Activated B cell treated with CpG ODN at 0.5 μM for 24 hours (primary cell): ENCODE data around the gene JUP. TPM values are rescaled to one million over a fixed set of nuclear protein-coding genes. Genes with fewer than 3 reads are reported as not detected.

ENCODE experiments used
- ATAC-seq: fragments of 200-7000 bp; cut with Tn5 transposase; one replicate; pipeline ENCODE4 v1.10.0; 2021; ENCODE audit warnings: low read depth, mild to moderate bottlenecking, moderate library complexity
- CTCF ChIA-PET: fragments of 350-600 bp; sonication (Branson Sonifier 250); formaldehyde crosslinking; loops from one replicate; lab custom pipeline; 2021; ENCODE audit warnings: antibody characterized with exemption; lab: Charles Lee
- POLR2A ChIA-PET: fragments of 350-600 bp; sonication (Branson Sonifier 250); formaldehyde crosslinking; loops from one replicate; lab custom pipeline; 2021; ENCODE audit warnings: antibody characterized with exemption; lab: Charles Lee
- DNase-seq: peaks from one replicate; pipeline ENCODE4 v3.0.0; 2022
- H3K27ac Mint-ChIP-seq: one replicate; pipeline ENCODE4 v1.8.0; 2020; ENCODE audit warnings: mixed read lengths
- H3K27me3 Mint-ChIP-seq: one replicate; pipeline ENCODE4 v1.8.0; 2021; ENCODE audit warnings: mixed read lengths
- H3K36me3 Mint-ChIP-seq: one replicate; pipeline ENCODE4 v1.8.0; 2021; ENCODE audit warnings: low read depth, mixed read lengths
- H3K4me1 Mint-ChIP-seq: one replicate; pipeline ENCODE4 v1.8.0; 2021; ENCODE audit warnings: mixed read lengths
- H3K4me3 Mint-ChIP-seq: one replicate; pipeline ENCODE4 v1.8.0; 2020; ENCODE audit warnings: mild to moderate bottlenecking, mixed read lengths
- H3K9me3 Mint-ChIP-seq: one replicate; pipeline ENCODE4 v1.8.0; 2020; ENCODE audit warnings: mixed read lengths
- intact Hi-C: fragments of 100-400 bp; cut with micrococcal nuclease; formaldehyde crosslinking; loops from one replicate; pipeline ENCODE4 v1.15.1; 2024
- total RNA-seq: library from RNA; stranded (reverse); gene quantifications from 2 replicates; pipeline ENCODE4 v1.2.3, GENCODE V29; 2022
- TF ChIP-seq, protein P1 (sequence below): fragments of 200-600 bp; IDR thresholded peaks from one replicate; pipeline ENCODE4 v1.8.0; 2022; ENCODE audit warnings: antibody characterized with exemption, mild to moderate bottlenecking

The JUP gene
- total RNA-seq, 1 donor from 2014 or later: 31.1 TPM

DNA sequence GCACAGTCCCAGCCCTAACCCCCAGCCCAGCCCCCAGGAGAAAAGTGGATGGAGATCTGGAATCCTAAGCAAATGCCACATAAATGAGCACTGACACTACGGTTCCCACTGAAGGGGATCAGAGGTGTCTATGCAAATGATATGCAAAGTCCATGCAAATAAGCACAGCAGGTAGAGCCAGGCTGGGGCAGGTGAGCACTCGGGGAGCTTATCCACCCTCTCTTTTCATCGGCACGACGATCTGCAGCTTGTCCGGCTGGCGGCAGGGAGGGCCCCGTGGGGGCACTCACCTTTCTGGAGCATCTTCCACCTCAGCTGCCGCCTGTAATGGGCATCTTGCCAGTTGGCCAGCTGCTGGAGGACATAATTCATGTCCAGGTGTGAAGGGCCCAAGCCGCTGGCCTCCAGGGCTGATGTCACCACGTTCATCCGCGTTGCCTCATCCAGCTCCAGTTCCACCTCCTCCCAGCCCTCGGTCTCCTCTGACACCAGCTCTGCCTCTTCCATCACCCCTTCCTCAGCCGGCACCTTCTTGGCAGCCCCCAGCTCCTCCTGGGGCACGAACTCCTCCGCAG, 61.9 kb downstream of the JUP start:
- TF ChIP-seq, protein P1, sequence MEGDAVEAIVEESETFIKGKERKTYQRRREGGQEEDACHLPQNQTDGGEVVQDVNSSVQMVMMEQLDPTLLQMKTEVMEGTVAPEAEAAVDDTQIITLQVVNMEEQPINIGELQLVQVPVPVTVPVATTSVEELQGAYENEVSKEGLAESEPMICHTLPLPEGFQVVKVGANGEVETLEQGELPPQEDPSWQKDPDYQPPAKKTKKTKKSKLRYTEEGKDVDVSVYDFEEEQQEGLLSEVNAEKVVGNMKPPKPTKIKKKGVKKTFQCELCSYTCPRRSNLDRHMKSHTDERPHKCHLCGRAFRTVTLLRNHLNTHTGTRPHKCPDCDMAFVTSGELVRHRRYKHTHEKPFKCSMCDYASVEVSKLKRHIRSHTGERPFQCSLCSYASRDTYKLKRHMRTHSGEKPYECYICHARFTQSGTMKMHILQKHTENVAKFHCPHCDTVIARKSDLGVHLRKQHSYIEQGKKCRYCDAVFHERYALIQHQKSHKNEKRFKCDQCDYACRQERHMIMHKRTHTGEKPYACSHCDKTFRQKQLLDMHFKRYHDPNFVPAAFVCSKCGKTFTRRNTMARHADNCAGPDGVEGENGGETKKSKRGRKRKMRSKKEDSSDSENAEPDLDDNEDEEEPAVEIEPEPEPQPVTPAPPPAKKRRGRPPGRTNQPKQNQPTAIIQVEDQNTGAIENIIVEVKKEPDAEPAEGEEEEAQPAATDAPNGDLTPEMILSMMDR: no peak
- H3K4me1 Mint-ChIP-seq: peaks cover 9% of the 10 kb centered on the region
- DNase-seq (no peak), ATAC-seq (no peak)
- no peaks in the 10 kb centered on the region for H3K36me3 Mint-ChIP-seq
- H3K9me3 Mint-ChIP-seq: no peaks in the 10 kb centered on the region
- no peak overlapping the region for H3K4me3 Mint-ChIP-seq
- H3K27me3 Mint-ChIP-seq: peaks cover 14% of the 10 kb centered on the region
- POLR2A ChIA-PET: no interaction called here
- CTCF ChIA-PET: no interaction called here
- no peak overlapping the region for H3K27ac Mint-ChIP-seq
- intact Hi-C loops: no loop called here

DNA sequence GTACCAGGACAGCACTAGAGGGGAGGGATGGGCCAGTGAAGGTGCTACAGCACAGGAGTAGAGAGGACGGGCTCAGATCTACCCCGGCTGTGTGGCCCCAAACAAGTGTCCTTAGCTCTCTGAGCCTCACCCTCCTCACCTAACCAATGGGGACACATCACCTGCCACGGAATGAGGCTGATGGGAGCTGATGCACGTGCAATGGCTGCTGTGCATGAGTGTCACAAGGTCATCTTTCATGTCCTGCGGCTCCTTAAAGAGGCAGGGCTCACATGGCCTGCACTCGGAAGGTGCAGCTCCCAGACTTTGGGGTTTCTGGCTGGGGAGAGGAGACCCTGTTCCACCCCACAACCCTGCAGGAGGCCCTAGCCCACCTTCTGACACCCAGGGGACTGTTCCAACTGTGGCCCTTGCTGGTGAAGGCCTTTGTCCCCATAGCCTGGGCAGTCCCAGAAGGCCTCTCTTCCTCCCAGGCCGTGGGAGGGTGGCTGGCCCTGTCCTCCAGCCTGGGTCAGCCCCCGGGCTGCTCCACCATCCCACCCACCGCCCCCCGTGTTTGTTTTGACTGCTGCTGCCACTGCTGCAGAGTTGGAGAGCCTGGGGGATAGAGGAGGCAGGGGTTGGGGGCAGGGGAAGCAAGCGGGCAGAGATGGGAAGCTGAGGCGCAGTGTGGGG, 62.6 kb downstream of the JUP start:
- Mint-ChIP-seq H3K4me3 (no peak overlapping the region), H3K4me1 (peaks cover 9% of the 10 kb centered on the region), H3K27me3 (peaks cover 14% of the 10 kb centered on the region), H3K36me3 (no peaks in the 10 kb centered on the region), H3K27ac (no peak overlapping the region), H3K9me3 (no peaks in the 10 kb centered on the region)
- intact Hi-C loops: no loop called here
- ChIA-PET CTCF (no interaction called here), POLR2A (interaction anchor here (0.6 kb wide), 1 partner anchor 32 kb away, joined by 3 read pairs; no protein-coding TSS in a partner anchor)
- DNase-seq (no peak), ATAC-seq (no peak)
- TF ChIP-seq, protein P1: no peak

DNA sequence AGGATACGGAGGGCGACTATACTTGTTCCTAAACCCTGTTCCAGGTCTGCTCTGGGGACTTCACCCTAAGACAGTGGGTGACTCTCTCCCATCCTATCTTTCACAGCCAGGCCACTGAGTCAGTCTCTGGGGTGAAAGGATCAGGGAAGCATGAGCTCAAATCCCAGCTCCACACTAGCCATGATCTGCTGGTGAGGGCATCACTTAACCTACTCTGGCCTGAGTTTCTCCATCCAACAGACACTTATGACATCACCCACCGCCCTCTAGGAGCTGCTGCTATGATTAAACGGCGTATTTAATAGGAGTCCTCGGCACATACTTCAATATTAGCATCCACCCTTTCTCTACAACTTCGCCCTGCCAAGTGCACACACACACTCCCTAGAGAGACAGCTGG, 64.3 kb downstream of the JUP start:
- POLR2A ChIA-PET: no interaction called here
- ATAC-seq (no peak), DNase-seq (no peak)
- CTCF ChIA-PET: no interaction called here
- intact Hi-C loops: no loop called here
- no peaks in the 10 kb centered on the region for H3K36me3 Mint-ChIP-seq
- no peak overlapping the region for H3K4me3 Mint-ChIP-seq
- TF ChIP-seq, protein P1: no peak
- H3K27ac Mint-ChIP-seq: no peak overlapping the region
- H3K9me3 Mint-ChIP-seq: no peaks in the 10 kb centered on the region
- H3K27me3 Mint-ChIP-seq: peaks cover 14% of the 10 kb centered on the region
- no peaks in the 10 kb centered on the region for H3K4me1 Mint-ChIP-seq

DNA sequence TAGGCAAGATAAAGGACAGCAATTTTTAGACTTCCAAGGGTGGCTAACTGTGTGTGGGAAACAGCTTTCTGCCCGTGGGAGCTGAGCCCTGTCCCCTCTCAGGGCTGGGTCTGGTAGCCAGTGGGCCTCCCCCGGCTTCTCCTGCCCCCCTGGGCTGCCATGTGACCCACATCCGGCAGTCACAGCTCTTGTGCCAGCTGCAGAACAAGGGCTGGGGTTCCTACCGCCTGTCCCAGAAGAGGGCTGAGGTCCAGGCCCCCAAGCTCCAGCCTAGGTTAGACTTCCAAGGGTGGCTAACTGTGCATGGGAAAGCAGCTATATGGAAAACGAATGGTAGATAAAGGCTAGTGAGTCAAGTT, 68.2 kb downstream of the JUP start:
- intact Hi-C loops: no loop called here
- Mint-ChIP-seq H3K27ac (no peak overlapping the region), H3K36me3 (no peaks in the 10 kb centered on the region), H3K9me3 (no peaks in the 10 kb centered on the region), H3K4me1 (no peaks in the 10 kb centered on the region), H3K27me3 (no peaks in the 10 kb centered on the region), H3K4me3 (no peak overlapping the region)
- TF ChIP-seq, protein P1: no peak
- ATAC-seq (no peak), DNase-seq (no peak)
- ChIA-PET POLR2A (no interaction called here), CTCF (no interaction called here)

DNA sequence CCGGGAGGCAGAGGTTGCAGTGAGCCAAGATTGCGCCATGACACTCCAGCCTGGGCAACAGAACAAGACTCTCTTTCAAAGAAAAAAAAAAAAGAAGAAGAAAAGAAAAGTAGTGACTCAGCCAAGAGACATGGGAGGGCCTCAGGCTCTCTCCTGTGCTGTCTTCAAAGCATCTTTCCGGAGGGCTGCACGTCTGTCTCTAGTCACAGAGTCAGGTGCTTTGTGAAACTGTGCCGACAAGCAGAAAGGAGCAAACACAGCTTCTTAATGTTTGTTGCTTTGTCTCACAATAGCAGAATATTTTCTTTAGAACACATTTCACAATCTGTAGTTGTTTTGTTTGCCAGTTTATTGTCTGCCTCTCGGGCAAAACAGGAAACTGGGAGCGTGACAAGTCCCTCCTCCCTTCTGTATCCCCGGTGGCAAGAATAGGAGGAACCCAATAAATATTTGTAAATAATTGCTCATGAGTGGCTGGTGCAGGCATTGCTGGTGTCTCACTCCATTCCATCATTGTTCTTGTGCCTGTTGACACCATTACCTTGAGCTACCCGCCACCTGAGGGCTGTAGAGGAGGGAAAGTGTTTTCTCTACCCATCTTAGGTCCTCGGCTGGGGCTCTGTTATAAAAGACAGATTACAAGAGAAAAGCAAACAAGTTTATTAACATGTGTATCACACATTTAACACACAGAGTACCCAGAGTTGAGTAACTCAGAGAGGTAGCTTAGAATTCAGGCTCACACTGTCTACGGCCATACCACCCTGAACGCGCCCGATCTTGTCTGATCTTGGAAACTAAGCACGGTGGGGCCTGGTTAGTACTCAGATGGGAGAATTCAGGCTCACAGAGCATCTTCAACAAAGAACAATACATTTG, 68.9 kb downstream of the JUP start:
- Mint-ChIP-seq H3K9me3 (no peaks in the 10 kb centered on the region), H3K4me3 (no peak overlapping the region), H3K27ac (no peak overlapping the region), H3K36me3 (no peaks in the 10 kb centered on the region), H3K4me1 (no peaks in the 10 kb centered on the region), H3K27me3 (no peaks in the 10 kb centered on the region)
- ChIA-PET CTCF (no interaction called here), POLR2A (no interaction called here)
- ATAC-seq: no peak
- TF ChIP-seq, protein P1: no peak
- DNase-seq: no peak
- intact Hi-C loops: no loop called here
